Mesenchymal stem cell (in vitro differentiated cells and primary cell): ENCODE results near the gene FZD4.

Source experiments
- DNase-seq: peaks from one replicate; pipeline ENCODE4 v3.0.0-alpha.2; 2013
- H2AFZ ChIP-seq: one replicate; pipeline ENCODE4 v1.6.1; 2013; ENCODE audit warnings: low read depth, mild to moderate bottlenecking, control low read depth, inconsistent platforms, low read length, moderate library complexity
- H2AK5ac ChIP-seq: 2 replicates; pipeline ENCODE4 v1.6.1; 2013; ENCODE audit warnings: low read length, moderate library complexity, mild to moderate bottlenecking, inconsistent platforms; ENCODE audit not compliant: severe bottlenecking
- H2BK120ac ChIP-seq: one replicate; pipeline ENCODE4 v1.6.1; 2013; ENCODE audit warnings: low read depth, mild to moderate bottlenecking, inconsistent platforms, low read length, moderate library complexity
- H2BK12ac ChIP-seq, 2 experiments: one replicate each; pipeline ENCODE4 v1.6.1; 2013; ENCODE audit warnings: inconsistent platforms in 2 of 2, low read length in 2 of 2, mild to moderate bottlenecking in 2 of 2, moderate library complexity in 2 of 2, control low read depth in 1 of 2
- H2BK15ac ChIP-seq: one replicate; pipeline ENCODE4 v1.6.1; 2013; ENCODE audit warnings: mild to moderate bottlenecking, low read depth, inconsistent platforms; ENCODE audit not compliant: poor library complexity, severe bottlenecking
- H2BK5ac ChIP-seq: 2 replicates; pipeline ENCODE4 v1.6.1; 2013; ENCODE audit warnings: low read depth, mild to moderate bottlenecking, low read length, control low read depth, inconsistent platforms; ENCODE audit not compliant: poor library complexity, severe bottlenecking
- H3K14ac ChIP-seq, 2 experiments: one replicate each; pipeline ENCODE4 v1.6.1; 2013; ENCODE audit warnings: inconsistent platforms in 2 of 2, low read length in 2 of 2, control low read depth in 1 of 2, mild to moderate bottlenecking in 1 of 2, moderate library complexity in 1 of 2
- H3K18ac ChIP-seq, 2 experiments: one replicate each; pipeline ENCODE4 v1.6.1; 2013; ENCODE audit warnings: inconsistent platforms in 2 of 2, low read length in 2 of 2, control low read depth in 1 of 2, low read depth in 1 of 2, mild to moderate bottlenecking in 1 of 2
- H3K23ac ChIP-seq, 2 experiments: one replicate each; pipeline ENCODE4 v1.6.1; 2013; ENCODE audit warnings: inconsistent platforms in 2 of 2, low read length in 2 of 2, mild to moderate bottlenecking in 2 of 2, moderate library complexity in 2 of 2, control low read depth in 1 of 2
- H3K27ac ChIP-seq: 2 replicates; pipeline ENCODE4 v1.5.1; 2013; ENCODE audit warnings: mild to moderate bottlenecking, moderate library complexity, low read length, control low read depth, inconsistent platforms; ENCODE audit not compliant: poor library complexity, severe bottlenecking
- H3K27me3 ChIP-seq, 2 experiments: 2 replicates each; pipeline versions ENCODE4 v1.6.1 to v1.7.0; 2013; ENCODE audit warnings: low read length in 2 of 2, mild to moderate bottlenecking in 2 of 2, moderate library complexity in 2 of 2, control low read depth in 1 of 2, inconsistent platforms in 1 of 2; ENCODE audit not compliant: control insufficient read depth in 1 of 2, insufficient read depth in 1 of 2
- H3K36me3 ChIP-seq, 2 experiments: 2 replicates each; pipeline versions ENCODE4 v1.6.1 to v1.7.0; 2013; ENCODE audit warnings: low read length in 2 of 2, control low read depth in 1 of 2, inconsistent platforms in 1 of 2, low read depth in 1 of 2, mild to moderate bottlenecking in 1 of 2; ENCODE audit not compliant: insufficient read depth in 2 of 2, control insufficient read depth in 1 of 2
- H3K4ac ChIP-seq, 2 experiments: one replicate each; pipeline ENCODE4 v1.6.1; 2013; ENCODE audit warnings: inconsistent platforms in 2 of 2, low read length in 2 of 2, mild to moderate bottlenecking in 2 of 2, moderate library complexity in 2 of 2, control low read depth in 1 of 2, low read depth in 1 of 2
- H3K4me1 ChIP-seq: 2 replicates; pipeline ENCODE4 v1.6.1; 2013; ENCODE audit warnings: low read depth, low read length, control low read depth; ENCODE audit not compliant: control insufficient read depth, insufficient read depth
- H3K4me2 ChIP-seq: 2 replicates; pipeline ENCODE4 v1.6.1; 2013; ENCODE audit warnings: low read length, mild to moderate bottlenecking, inconsistent platforms; ENCODE audit not compliant: poor library complexity, severe bottlenecking
- H3K4me3 ChIP-seq, 2 experiments: 2 replicates each; pipeline versions ENCODE4 v1.5.1 to v1.7.0; 2013; ENCODE audit warnings: low read length in 2 of 2, mild to moderate bottlenecking in 2 of 2, control low read depth in 1 of 2, low read depth in 1 of 2; ENCODE audit not compliant: insufficient read depth in 1 of 2
- H3K79me1 ChIP-seq: replicated peaks from 2 replicates; pipeline ENCODE4 v1.6.1; 2013; ENCODE audit warnings: mild to moderate bottlenecking, control low read depth, low read length, inconsistent platforms; ENCODE audit not compliant: poor library complexity, severe bottlenecking
- H3K9ac ChIP-seq: 2 replicates; pipeline ENCODE4 v1.7.0; 2013; ENCODE audit warnings: mild to moderate bottlenecking, low read length, moderate library complexity
- H3K9me3 ChIP-seq: 2 replicates; pipeline ENCODE4 v1.7.0; 2013; ENCODE audit warnings: mild to moderate bottlenecking, low read length; ENCODE audit not compliant: control insufficient read depth
- H4K8ac ChIP-seq: one replicate; pipeline ENCODE4 v1.6.1; 2013; ENCODE audit warnings: inconsistent platforms, mild to moderate bottlenecking, low read length, moderate library complexity
- H4K91ac ChIP-seq: one replicate; pipeline ENCODE4 v1.6.1; 2013; ENCODE audit warnings: mild to moderate bottlenecking, low read length, inconsistent platforms
- WGBS: methylation state at CpG from one replicate; pipeline ENCODE4 v1.1.7; 2013; ENCODE audit warnings: mixed read lengths; 5-methylcytosine and 5-hydroxymethylcytosine counted together

The FZD4 gene

GRCh38 chr11:86918973-86919372, 36.2 kb downstream of the FZD4 start:
- H3K4me1 ChIP-seq: peaks cover 16% of the 10 kb centered on the region
- peak overlapping the region in 1 of 2 experiments; percentile 54 for H2BK12ac ChIP-seq
- no peak overlapping the region for H2BK120ac ChIP-seq
- H3K9ac ChIP-seq: peak overlapping the region; percentile 77
- H3K36me3 ChIP-seq: no peaks in the 10 kb centered on the region
- DNase-seq: no peak
- H4K8ac ChIP-seq: peak overlapping the region; percentile 77
- H3K27ac ChIP-seq: peak overlapping the region; percentile 70
- WGBS: 87% methylated on average over 7 of the region's 7 CpGs
- peak overlapping the region in 1 of 2 experiments; percentile 22 for H3K4me3 ChIP-seq
- peak overlapping the region in 1 of 2 experiments; percentile 24 for H3K4ac ChIP-seq
- no peak overlapping the region for H2AK5ac ChIP-seq
- H3K14ac ChIP-seq: no peak overlapping the region
- no peak overlapping the region for H2BK5ac ChIP-seq
- H3K27me3 ChIP-seq: no peaks in the 10 kb centered on the region
- H3K18ac ChIP-seq: peak overlapping the region in 1 of 2 experiments; percentile 86
- no peak overlapping the region for H3K23ac ChIP-seq
- H4K91ac ChIP-seq: no peak overlapping the region
- H2BK15ac ChIP-seq: no peak overlapping the region
- H3K9me3 ChIP-seq: no peaks in the 10 kb centered on the region
- no peak overlapping the region for H3K4me2 ChIP-seq
- no peak overlapping the region for H2AFZ ChIP-seq
- no peaks in the 10 kb centered on the region for H3K79me1 ChIP-seq

GRCh38 chr11:86918496-86918895, 36.7 kb downstream of the FZD4 start:
- Histone ChIP-seq H3K36me3 (no peaks in the 10 kb centered on the region), H2AFZ (no peak overlapping the region), H3K14ac (no peak overlapping the region), H3K4me1 (peaks cover 16% of the 10 kb centered on the region), H4K8ac (peak overlapping the region; percentile 60), H2BK12ac (no peak overlapping the region), H3K79me1 (no peaks in the 10 kb centered on the region), H2BK120ac (no peak overlapping the region), H3K27ac (peak overlapping the region; percentile 22), H3K4ac (no peak overlapping the region), H3K9ac (peak overlapping the region; percentile 77), H3K9me3 (no peaks in the 10 kb centered on the region), H3K18ac (no peak overlapping the region), H2AK5ac (no peak overlapping the region), H4K91ac (no peak overlapping the region), H3K23ac (no peak overlapping the region), H2BK5ac (no peak overlapping the region), H3K4me2 (no peak overlapping the region), H3K27me3 (no peaks in the 10 kb centered on the region), H3K4me3 (no peak overlapping the region), H2BK15ac (no peak overlapping the region)
- WGBS: 71% methylated on average over 1 of the region's 2 CpGs
- DNase-seq: no peak

DNA sequence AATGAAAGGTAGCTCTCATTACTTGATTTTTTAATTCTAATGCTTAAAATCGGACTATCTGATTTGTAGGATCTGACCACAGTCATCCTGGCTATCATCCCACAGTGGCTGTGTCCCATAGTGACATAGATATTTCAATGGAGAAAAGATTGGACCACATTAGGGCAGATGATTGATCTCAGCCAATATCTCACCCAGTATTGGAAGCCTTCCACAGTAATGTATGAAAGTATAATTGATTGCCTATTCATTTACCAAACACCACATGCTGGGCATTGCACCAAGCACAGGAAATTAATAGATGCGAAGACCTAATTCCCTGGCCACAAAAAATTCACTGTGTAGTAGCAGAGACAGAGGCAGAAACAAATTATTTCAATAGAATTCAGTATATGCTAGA, 37.6 kb downstream of the FZD4 start:
- H3K79me1 ChIP-seq: no peaks in the 10 kb centered on the region
- no peak overlapping the region for H2BK5ac ChIP-seq
- no peak overlapping the region for H4K91ac ChIP-seq
- no peak overlapping the region for H3K4me3 ChIP-seq
- no peak overlapping the region for H2AFZ ChIP-seq
- no peak overlapping the region for H3K4ac ChIP-seq
- H3K14ac ChIP-seq: no peak overlapping the region
- no peak for DNase-seq
- H3K4me1 ChIP-seq: peaks cover 13% of the 10 kb centered on the region
- H2BK12ac ChIP-seq: no peak overlapping the region
- H3K23ac ChIP-seq: no peak overlapping the region
- WGBS: 90% methylated on average over 2 of the region's 2 CpGs
- peaks cover 3% of the 10 kb centered on the region for H3K9me3 ChIP-seq
- H3K36me3 ChIP-seq: no peaks in the 10 kb centered on the region
- no peak overlapping the region for H3K27ac ChIP-seq
- peak overlapping the region; percentile 93 for H2AK5ac ChIP-seq
- H3K27me3 ChIP-seq: no peaks in the 10 kb centered on the region
- H3K18ac ChIP-seq: peak overlapping the region in 1 of 2 experiments; percentile 50
- no peak overlapping the region for H4K8ac ChIP-seq
- no peak overlapping the region for H3K9ac ChIP-seq
- H2BK15ac ChIP-seq: no peak overlapping the region
- no peak overlapping the region for H3K4me2 ChIP-seq
- H2BK120ac ChIP-seq: no peak overlapping the region

DNA sequence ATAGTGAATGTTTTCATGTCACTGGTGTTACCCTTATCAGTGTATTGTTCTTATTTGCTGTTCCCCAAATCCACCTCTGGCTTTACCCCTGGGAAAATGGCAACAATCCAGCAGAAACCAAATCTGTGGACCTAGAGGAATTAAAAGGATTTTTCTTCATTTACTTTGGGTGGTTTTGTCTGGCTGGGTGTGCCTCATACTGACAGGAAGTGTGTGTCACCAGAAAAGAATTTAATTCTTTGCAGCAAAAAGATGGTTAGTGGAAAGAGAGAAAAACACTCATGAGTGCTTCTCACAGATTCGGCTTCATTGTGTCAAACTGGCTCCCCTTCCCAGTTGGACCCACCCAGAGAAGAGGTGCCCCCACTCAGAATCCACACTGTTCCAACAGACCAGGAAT, 38.9 kb downstream of the FZD4 start:
- Histone ChIP-seq H3K9ac (peak overlapping the region; percentile 82), H2AK5ac (peak overlapping the region; percentile 90), H4K91ac (peak overlapping the region; percentile 97), H3K18ac (peak overlapping the region; percentile 13 to 94), H3K27me3 (no peaks in the 10 kb centered on the region), H2BK12ac (peak overlapping the region in 1 of 2 experiments; percentile 89), H4K8ac (peak overlapping the region; percentile 97), H3K36me3 (no peaks in the 10 kb centered on the region), H3K4me2 (peak overlapping the region; percentile 13), H3K4ac (peak overlapping the region; percentile 34 to 64), H3K14ac (no peak overlapping the region), H2AFZ (peak overlapping the region; percentile 30), H3K4me3 (peak overlapping the region in 1 of 2 experiments; percentile 47), H3K4me1 (peaks cover 13% of the 10 kb centered on the region), H2BK5ac (peak overlapping the region; percentile 74), H3K79me1 (no peaks in the 10 kb centered on the region), H3K9me3 (peaks cover 10% of the 10 kb centered on the region), H2BK15ac (peak overlapping the region; percentile 48), H3K23ac (no peak overlapping the region), H3K27ac (peak overlapping the region; percentile 73), H2BK120ac (peak overlapping the region; percentile 97)
- DNase-seq: peak; percentile 72
- 5% methylated on average over 1 of the region's 1 CpG for WGBS
